Thyroid gland (tissue), 4 donors: ENCODE results near the gene ARID3A. TPM values are rescaled to one million over a fixed set of nuclear protein-coding genes. Genes with fewer than 3 reads are reported as not detected.

Experiments used
- DNase-seq, 2 donors: peaks; one replicate each; pipeline ENCODE4 v3.0.0-alpha.2; 2019
- H3K27ac ChIP-seq, 3 donors: fragments of 200-600 bp; sonication (generic); 1 replicate in 2 of 3; 2 replicates in 1 of 3; pipeline ENCODE4 v1.5.1; 2016 to 2019; ENCODE audit warnings: mild to moderate bottlenecking in 1 of 3, moderate library complexity in 1 of 3
- H3K27me3 ChIP-seq: fragments of 200-600 bp; sonication (generic); one replicate; pipeline ENCODE4 v1.5.1; 2019
- H3K36me3 ChIP-seq, 2 donors: fragments of 200-600 bp; sonication (generic); one replicate each; pipeline ENCODE4 v1.5.1; 2016 to 2019
- H3K4me1 ChIP-seq, 2 donors: fragments of 200-600 bp; sonication (generic); one replicate each; pipeline ENCODE4 v1.5.1; 2017 to 2019
- H3K4me3 ChIP-seq, 3 donors: fragments of 200-600 bp; sonication (generic); replicated peaks in 1 of 3; 1 replicate in 2 of 3; 2 replicates in 1 of 3; pipeline ENCODE4 v1.5.1; 2016; ENCODE audit warnings: mild to moderate bottlenecking in 1 of 3
- H3K9me3 ChIP-seq: fragments of 200-600 bp; sonication (generic); one replicate; pipeline ENCODE4 v1.5.1; 2017
- POLR2A ChIP-seq, 2 donors: fragments of 450-650 bp; IDR thresholded peaks; one replicate each; pipeline ENCODE4 v1.6.1; 2017; ENCODE audit warnings: antibody characterized with exemption in 2 of 2, mild to moderate bottlenecking in 2 of 2, moderate library complexity in 1 of 2
- WGBS, 2 donors: methylation state at CpG; one replicate each; pipeline ENCODE4 v1.1.5; 2017; 5-methylcytosine and 5-hydroxymethylcytosine counted together
- intact Hi-C: fragments of 100-400 bp; cut with DNase I; formaldehyde crosslinking; loops from one replicate; pipeline ENCODE4 v1.15.1; 2023
- total RNA-seq, 4 donors: library from RNA; depleted of rRNA; stranded (reverse); fragments of >200 nt; gene quantifications; one replicate each; pipeline ENCODE4 v1.2.3, GENCODE V29; 2016
- TF ChIP-seq, protein P1 (sequence below), 6 experiments: fragments of 200-600 bp in 3 of 6; fragments of 450-650 bp in 3 of 6; sonication (generic) in 3 of 6; IDR thresholded peaks; one replicate each; pipeline ENCODE4 v1.5.1; 2016 to 2019; ENCODE audit warnings: antibody characterized with exemption in 6 of 6, mild to moderate bottlenecking in 2 of 6, inconsistent platforms in 1 of 6, moderate library complexity in 1 of 6

The ARID3A gene
- total RNA-seq, 4 donors from 2014 or later = 2.6 to 7.7 (median 3.9) TPM

DNA sequence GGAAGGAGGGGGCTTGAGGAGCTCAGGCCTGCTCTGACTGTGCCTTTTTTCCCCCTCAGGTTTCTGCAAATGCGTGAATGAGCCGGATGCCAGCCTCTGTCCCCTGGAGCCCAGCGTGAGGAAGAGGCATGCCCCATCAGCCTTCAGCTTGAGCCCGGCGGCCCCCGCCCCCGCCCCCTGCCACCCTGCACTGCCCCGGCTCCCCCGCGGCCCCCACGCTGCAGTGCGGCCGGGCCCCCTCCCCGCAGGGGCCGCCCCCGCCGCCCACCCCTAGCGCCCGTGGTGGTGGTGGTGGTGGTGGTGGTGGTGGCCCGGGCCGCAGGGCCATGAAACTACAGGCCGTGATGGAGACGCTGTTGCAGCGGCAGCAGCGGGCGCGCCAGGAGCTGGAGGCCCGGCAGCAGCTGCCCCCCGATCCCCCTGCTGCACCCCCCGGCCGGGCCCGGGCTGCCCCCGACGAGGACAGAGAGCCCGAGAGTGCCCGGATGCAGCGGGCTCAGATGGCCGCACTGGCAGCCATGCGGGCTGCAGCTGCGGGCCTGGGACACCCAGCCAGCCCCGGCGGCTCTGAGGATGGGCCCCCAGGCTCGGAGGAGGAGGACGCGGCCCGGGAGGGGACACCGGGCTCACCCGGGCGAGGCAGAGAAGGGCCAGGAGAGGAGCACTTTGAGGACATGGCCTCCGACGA is 3.5 kb downstream of the ARID3A start:
- Histone ChIP-seq H3K4me3 (no peak overlapping the region), H3K27me3 (no peaks in the 10 kb centered on the region), H3K36me3 (no peaks in the 10 kb centered on the region), H3K27ac (no peak overlapping the region), H3K9me3 (no peaks in the 10 kb centered on the region), H3K4me1 (peaks cover 11 to 25% of the 10 kb centered on the region in 2 donors)
- 96 to 97% methylated on average over 9 to 13 of the region's 51 CpGs for WGBS, 2 donors
- DNase-seq = no peak
- TF ChIP-seq, protein P1, sequence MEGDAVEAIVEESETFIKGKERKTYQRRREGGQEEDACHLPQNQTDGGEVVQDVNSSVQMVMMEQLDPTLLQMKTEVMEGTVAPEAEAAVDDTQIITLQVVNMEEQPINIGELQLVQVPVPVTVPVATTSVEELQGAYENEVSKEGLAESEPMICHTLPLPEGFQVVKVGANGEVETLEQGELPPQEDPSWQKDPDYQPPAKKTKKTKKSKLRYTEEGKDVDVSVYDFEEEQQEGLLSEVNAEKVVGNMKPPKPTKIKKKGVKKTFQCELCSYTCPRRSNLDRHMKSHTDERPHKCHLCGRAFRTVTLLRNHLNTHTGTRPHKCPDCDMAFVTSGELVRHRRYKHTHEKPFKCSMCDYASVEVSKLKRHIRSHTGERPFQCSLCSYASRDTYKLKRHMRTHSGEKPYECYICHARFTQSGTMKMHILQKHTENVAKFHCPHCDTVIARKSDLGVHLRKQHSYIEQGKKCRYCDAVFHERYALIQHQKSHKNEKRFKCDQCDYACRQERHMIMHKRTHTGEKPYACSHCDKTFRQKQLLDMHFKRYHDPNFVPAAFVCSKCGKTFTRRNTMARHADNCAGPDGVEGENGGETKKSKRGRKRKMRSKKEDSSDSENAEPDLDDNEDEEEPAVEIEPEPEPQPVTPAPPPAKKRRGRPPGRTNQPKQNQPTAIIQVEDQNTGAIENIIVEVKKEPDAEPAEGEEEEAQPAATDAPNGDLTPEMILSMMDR (IDR thresholded peaks at IDR 0.05) = no peak
- no peak for TF ChIP-seq POLR2A (IDR thresholded peaks at IDR 0.05)
- intact Hi-C loops = loop anchor here (10.0 kb wide), 1 partner anchor 305 kb away; the partner anchor contains the start of gene CBARP

DNA sequence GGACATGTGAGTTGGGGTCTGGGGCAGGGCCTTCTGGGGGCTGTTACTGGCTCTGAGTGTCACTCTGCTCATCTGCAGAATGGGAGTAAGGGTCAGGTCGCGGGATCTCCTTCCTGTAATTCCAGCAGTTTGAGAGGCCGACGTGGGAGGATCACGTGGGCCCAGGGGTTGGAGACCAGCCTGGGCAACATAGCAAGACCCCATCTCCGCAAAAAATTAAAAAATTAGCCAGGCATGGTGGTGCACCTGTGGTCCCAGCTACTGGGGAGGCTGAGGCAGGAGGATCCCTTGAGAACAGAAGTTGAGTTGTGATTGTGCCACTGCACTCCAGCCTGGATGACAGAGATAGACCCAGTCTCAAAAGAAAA is 4.0 kb downstream of the ARID3A start:
- DNase-seq = no peak
- TF ChIP-seq, protein P1 (IDR thresholded peaks at IDR 0.05) = no peak
- no peak for TF ChIP-seq POLR2A (IDR thresholded peaks at IDR 0.05)
- Histone ChIP-seq H3K27ac (no peak overlapping the region), H3K9me3 (no peaks in the 10 kb centered on the region), H3K27me3 (no peaks in the 10 kb centered on the region), H3K4me3 (no peak overlapping the region), H3K36me3 (no peaks in the 10 kb centered on the region), H3K4me1 (peaks cover 15 to 25% of the 10 kb centered on the region in 2 donors)
- 93 to 94% methylated on average over 6 of the region's 6 CpGs for WGBS, 2 donors
- intact Hi-C loops = loop anchor here (10.0 kb wide), 1 partner anchor 305 kb away; the partner anchor contains the start of gene CBARP

DNA sequence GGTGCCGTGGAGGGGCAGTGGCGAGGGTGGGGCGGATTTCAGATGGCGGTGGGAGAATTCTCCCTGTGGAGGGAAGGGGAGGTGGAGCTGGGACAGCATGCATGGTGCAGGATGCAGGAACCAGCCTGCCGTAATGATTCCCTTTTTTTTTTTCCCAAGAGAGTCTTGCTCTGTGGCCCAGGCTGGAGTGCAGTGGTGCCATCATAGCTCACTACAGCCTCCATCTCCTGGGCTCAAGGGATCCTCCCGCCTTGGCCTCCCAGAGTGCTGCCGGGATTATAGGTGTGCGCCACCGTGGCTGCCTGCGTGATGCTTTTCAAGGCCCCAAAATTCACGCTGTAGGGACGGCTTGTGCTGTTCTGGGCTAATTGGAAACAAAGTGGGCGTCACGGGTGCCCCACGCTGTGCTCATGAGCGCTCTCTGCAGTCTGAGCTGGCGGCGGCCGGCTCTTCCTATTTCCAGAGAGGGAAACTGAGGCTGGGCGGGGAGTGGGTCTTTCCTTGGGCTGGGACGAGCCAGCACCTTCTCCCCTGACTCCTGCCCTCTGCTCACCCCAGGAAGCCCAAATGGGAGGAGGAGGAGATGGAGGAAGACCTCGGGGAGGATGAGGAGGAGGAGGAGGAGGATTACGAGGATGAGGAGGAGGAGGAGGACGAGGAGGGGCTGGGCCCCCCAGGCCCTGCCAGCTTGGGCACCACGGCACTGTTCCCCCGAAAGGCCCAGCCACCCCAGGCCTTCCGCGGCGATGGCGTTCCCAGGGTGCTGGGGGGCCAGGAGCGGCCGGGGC is 6.2 kb downstream of the ARID3A start:
- DNase-seq = no peak
- intact Hi-C loops = no loop called here
- Histone ChIP-seq H3K9me3 (no peaks in the 10 kb centered on the region), H3K36me3 (no peaks in the 10 kb centered on the region), H3K27ac (no peak overlapping the region), H3K4me1 (peaks cover 20 to 28% of the 10 kb centered on the region in 2 donors), H3K27me3 (no peaks in the 10 kb centered on the region), H3K4me3 (no peak overlapping the region)
- 90 to 93% methylated on average over 27 to 32 of the region's 32 CpGs for WGBS, 2 donors
- TF ChIP-seq POLR2A (IDR thresholded peaks at IDR 0.05) = no peak
- TF ChIP-seq, protein P1 (IDR thresholded peaks at IDR 0.05) = no peak

DNA sequence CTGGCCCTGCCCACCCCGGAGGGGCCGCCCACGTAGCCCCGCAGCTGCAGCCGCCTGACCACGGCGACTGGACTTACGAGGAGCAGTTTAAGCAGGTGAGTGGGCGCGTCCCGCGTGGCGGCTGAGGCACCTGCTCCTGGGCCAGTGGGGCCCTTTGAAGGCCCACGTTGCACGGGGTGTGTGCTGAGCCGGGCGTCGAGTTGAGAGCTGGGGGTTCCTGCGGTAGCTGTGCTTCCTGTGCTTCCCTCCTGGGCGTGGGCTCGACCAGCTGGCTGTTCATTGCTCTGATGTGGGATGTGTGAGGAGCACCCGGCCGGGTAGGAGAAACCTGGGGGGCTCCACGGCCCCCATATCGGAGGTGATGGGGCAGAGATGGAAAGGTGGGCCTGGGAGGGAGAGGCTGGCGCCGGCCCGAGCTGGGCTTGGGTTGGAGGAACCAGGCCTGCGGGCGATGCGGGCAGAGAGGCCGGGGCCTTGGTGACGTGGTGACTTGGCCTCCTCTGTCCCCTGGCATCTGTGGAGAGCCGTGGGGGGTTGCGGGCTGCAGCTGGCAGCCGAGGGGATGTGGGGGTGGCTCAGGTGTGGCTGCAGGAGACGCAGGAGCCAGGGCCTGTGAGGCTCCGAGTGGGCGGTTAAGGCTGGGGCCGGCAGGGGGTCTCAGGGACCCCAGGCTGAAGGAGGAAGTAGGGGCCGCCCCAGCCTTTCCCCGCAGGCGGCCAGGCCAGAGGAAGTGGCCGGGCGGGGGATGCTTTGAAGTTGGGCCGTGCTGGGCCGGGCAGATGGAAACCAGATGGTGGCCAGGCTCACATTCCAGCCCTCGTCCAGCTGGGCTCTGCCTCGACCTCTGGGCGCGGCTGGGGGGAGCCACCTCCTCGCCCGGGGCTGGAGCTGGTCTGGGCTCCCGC is 7.1 kb downstream of the ARID3A start:
- Histone ChIP-seq H3K4me1 (peaks cover 16 to 20% of the 10 kb centered on the region in 2 donors), H3K9me3 (no peaks in the 10 kb centered on the region), H3K27me3 (no peaks in the 10 kb centered on the region), H3K27ac (no peak overlapping the region), H3K4me3 (no peak overlapping the region), H3K36me3 (no peaks in the 10 kb centered on the region)
- no peak for TF ChIP-seq POLR2A (IDR thresholded peaks at IDR 0.05)
- peak in 1 of 2 donors; percentile 34 for DNase-seq
- intact Hi-C loops = no loop called here
- WGBS, 2 donors = 69 to 77% methylated on average over 28 to 45 of the region's 54 CpGs

DNA sequence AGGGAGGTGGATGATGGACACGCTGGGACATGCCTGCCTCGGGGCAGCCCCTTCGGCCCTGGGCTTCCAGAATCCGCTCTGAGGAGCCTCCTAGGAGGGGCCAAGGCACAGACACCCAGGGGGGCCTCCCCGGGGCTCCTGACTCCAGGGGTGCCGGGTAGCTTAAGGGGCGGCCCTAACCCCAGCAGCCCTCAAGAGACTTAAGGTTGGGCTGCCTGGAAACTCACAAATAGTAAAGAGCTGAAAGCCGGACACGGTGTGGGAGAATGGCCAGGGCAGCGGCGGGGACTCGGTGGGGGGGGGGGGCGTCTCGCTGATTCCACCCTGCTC is 7.7 kb downstream of the ARID3A start:
- no peaks in the 10 kb centered on the region for H3K27me3 ChIP-seq
- H3K4me3 ChIP-seq = no peak overlapping the region
- no peaks in the 10 kb centered on the region for H3K9me3 ChIP-seq
- H3K4me1 ChIP-seq = peaks cover 16 to 20% of the 10 kb centered on the region in 2 donors
- intact Hi-C loops = no loop called here
- no peaks in the 10 kb centered on the region for H3K36me3 ChIP-seq
- no peak for DNase-seq
- no peak overlapping the region for H3K27ac ChIP-seq
- TF ChIP-seq, protein P1 (IDR thresholded peaks at IDR 0.05) = no peak
- TF ChIP-seq POLR2A (IDR thresholded peaks at IDR 0.05) = no peak
- 62 to 81% methylated on average over 7 to 14 of the region's 14 CpGs for WGBS, 2 donors
